GM12878 (cell line): ENCODE results near the gene DMD. TPM values are rescaled to one million over a fixed set of nuclear protein-coding genes. Genes with fewer than 3 reads are reported as not detected.

Experiments
- ATAC-seq: fragments of 200-7000 bp; cut with Tn5 transposase; 3 replicates; pipeline ENCODE4 v1.9.1; 2020; ENCODE audit warnings: mild to moderate bottlenecking, moderate library complexity
- BruUV-seq: library from RNA; stranded (reverse); fragments of 400-500 nt; replicated peaks from 2 replicates; lab custom pipeline; 2021; lab: Mats Ljungman, UMichigan
- CTCF ChIA-PET: fragments of 300-600 bp; sonication (Branson Sonifier 250); formaldehyde crosslinking; extraction: SDS; loops from one replicate; lab custom pipeline; 2021; ENCODE audit warnings: inconsistent platforms; lab: Yijun Ruan, JAX
- POLR2A ChIA-PET: fragments of 350-600 bp; formaldehyde crosslinking; extraction: SDS; loops from one replicate; lab custom pipeline; 2021; ENCODE audit warnings: inconsistent platforms; lab: Charles Lee
- RAD21 ChIA-PET: fragments of 300-600 bp; sonication (Branson Sonifier 250); formaldehyde crosslinking; loops from one replicate; lab custom pipeline; 2023; ENCODE audit warnings: antibody characterized with exemption; ENCODE audit not compliant: unreplicated experiment; lab: Charles Lee
- SMC1A ChIA-PET: fragments of 300-600 bp; sonication (Branson Sonifier 250); formaldehyde crosslinking; loops from one replicate; lab custom pipeline; 2023; ENCODE audit not compliant: unreplicated experiment, uncharacterized antibody; lab: Charles Lee
- DNase-seq: peaks from one replicate; pipeline ENCODE4 v3.0.0-alpha.2; 2011; ENCODE audit warnings: low read depth, low spot score
- FAIRE-seq: peaks from 3 replicates; lab custom pipeline; 2011; peaks lifted over from hg19 to GRCh38; lab: Jason Lieb, UNC
- H2AFZ ChIP-seq: 2 replicates; pipeline ENCODE4 v1.6.0; 2011; ENCODE audit warnings: low read depth, low read length, control low read depth; ENCODE audit not compliant: control insufficient read depth
- H3K27ac ChIP-seq: 2 replicates; pipeline ENCODE4 v1.5.1; 2011; ENCODE audit warnings: control low read depth; ENCODE audit not compliant: control insufficient read depth, insufficient read depth
- H3K27me3 ChIP-seq, 2 experiments: replicated peaks in 1 of 2; 2 replicates each; pipeline versions ENCODE4 v1.6.0 to v1.6.1; 2011; ENCODE audit warnings: low read length in 1 of 2; ENCODE audit not compliant: control insufficient read depth in 2 of 2, insufficient read depth in 2 of 2
- H3K36me3 ChIP-seq, 2 experiments: 2 replicates each; pipeline ENCODE4 v1.5.1; 2011; ENCODE audit warnings: low read length in 1 of 2; ENCODE audit not compliant: control insufficient read depth in 2 of 2, insufficient read depth in 2 of 2
- H3K4me1 ChIP-seq: 2 replicates; pipeline ENCODE4 v1.6.1; 2011; ENCODE audit warnings: mild to moderate bottlenecking, low read length, moderate library complexity, mixed read lengths; ENCODE audit not compliant: control insufficient read depth, insufficient read depth
- H3K4me2 ChIP-seq: 2 replicates; pipeline ENCODE4 v1.6.0; 2011; ENCODE audit warnings: control low read depth; ENCODE audit not compliant: control insufficient read depth, insufficient read depth
- H3K4me3 ChIP-seq: fragments of 200-600 bp; sonication (generic); 2 replicates; pipeline ENCODE4 v1.5.1; 2016
- H3K79me2 ChIP-seq: 2 replicates; pipeline ENCODE4 v1.6.0; 2011; ENCODE audit warnings: low read length; ENCODE audit not compliant: control insufficient read depth, insufficient read depth
- H3K9ac ChIP-seq: 2 replicates; pipeline ENCODE4 v1.8.0; 2011; ENCODE audit warnings: low read length, control low read depth, mixed read lengths; ENCODE audit not compliant: control insufficient read depth, insufficient read depth
- H3K9me3 ChIP-seq: replicated peaks from 3 replicates; pipeline ENCODE4 v1.5.1; 2011; ENCODE audit warnings: mild to moderate bottlenecking, low read length; ENCODE audit not compliant: control insufficient read depth, insufficient read depth
- H4K20me1 ChIP-seq: 2 replicates; pipeline ENCODE4 v1.6.0; 2011; ENCODE audit not compliant: control insufficient read depth, insufficient read depth
- ATF3 ChIP-seq: IDR thresholded peaks from 2 replicates; pipeline ENCODE4 v1.6.1; 2011; ENCODE audit warnings: low read depth, mild to moderate bottlenecking, low read length, moderate library complexity, borderline replicate concordance; ENCODE audit errors: extremely low read depth
- BCLAF1 ChIP-seq: fragments of 450-650 bp; IDR thresholded peaks from 2 replicates; pipeline ENCODE4 v1.6.1; 2017; ENCODE audit warnings: antibody characterized with exemption, mild to moderate bottlenecking, moderate library complexity
- BHLHE40 ChIP-seq, 2 experiments: fragments of 450-650 bp in 1 of 2; IDR thresholded peaks; 2 replicates each; pipeline ENCODE4 v1.6.1; 2011 to 2017; ENCODE audit warnings: low read depth in 2 of 2, borderline replicate concordance in 1 of 2, improper control_type of control experiment in 1 of 2, low read length in 1 of 2, mild to moderate bottlenecking in 1 of 2
- E2F4 ChIP-seq: IDR thresholded peaks from 2 replicates; pipeline ENCODE4 v1.6.1; 2012; ENCODE audit warnings: low read depth, low read length, improper control_type of control experiment
- EED ChIP-seq: sonication (generic); IDR thresholded peaks from 2 replicates; pipeline ENCODE4 v1.6.1; 2016; ENCODE audit warnings: antibody characterized with exemption, low read depth
- HDAC6 ChIP-seq: fragments of 200-600 bp; sonication (generic); IDR thresholded peaks from one replicate; pipeline ENCODE4 v1.8.0; 2017; ENCODE audit warnings: antibody characterized with exemption; ENCODE audit not compliant: unreplicated experiment
- IKZF2 ChIP-seq, 2 experiments: fragments of 450-650 bp; IDR thresholded peaks; 2 replicates each; pipeline ENCODE4 v1.6.1; 2017; ENCODE audit warnings: mild to moderate bottlenecking in 2 of 2, moderate library complexity in 2 of 2
- IRF4 ChIP-seq: IDR thresholded peaks from 2 replicates; pipeline ENCODE4 v1.6.1; 2011; ENCODE audit warnings: low read depth, low read length
- KDM1A ChIP-seq: fragments of 200-600 bp; sonication (generic); IDR thresholded peaks from 2 replicates; pipeline ENCODE4 v1.6.1; 2016; ENCODE audit warnings: borderline replicate concordance
- KLF5 ChIP-seq: fragments of 450-650 bp; IDR thresholded peaks from 2 replicates; pipeline ENCODE4 v1.6.1; 2014; ENCODE audit warnings: mild to moderate bottlenecking; ENCODE audit not compliant: partially characterized antibody
- NFXL1 ChIP-seq: fragments of 450-650 bp; IDR thresholded peaks from 2 replicates; pipeline ENCODE4 v1.6.1; 2017; ENCODE audit warnings: antibody characterized with exemption, mild to moderate bottlenecking, borderline replicate concordance
- RELB ChIP-seq: fragments of 450-650 bp; IDR thresholded peaks from 2 replicates; pipeline ENCODE4 v1.6.1; 2017; ENCODE audit warnings: low read depth, mild to moderate bottlenecking, moderate library complexity
- REST ChIP-seq: IDR thresholded peaks from 2 replicates; pipeline ENCODE4 v1.6.1; 2012; ENCODE audit warnings: mild to moderate bottlenecking, low read depth, low read length
- SMAD1 ChIP-seq: fragments of 450-650 bp; IDR thresholded peaks from 2 replicates; pipeline ENCODE4 v1.6.1; 2018; ENCODE audit warnings: mild to moderate bottlenecking, low read depth; ENCODE audit not compliant: partially characterized antibody
- SRF ChIP-seq, 2 experiments: IDR thresholded peaks; 2 replicates each; pipeline ENCODE4 v1.6.1; 2011; ENCODE audit warnings: low read depth in 2 of 2, low read length in 2 of 2, mild to moderate bottlenecking in 1 of 2, moderate library complexity in 1 of 2
- TARDBP ChIP-seq: IDR thresholded peaks from 2 replicates; pipeline ENCODE4 v1.6.1; 2016; ENCODE audit warnings: borderline replicate concordance
- WGBS: methylation state at CpG from one replicate; pipeline ENCODE4 v1.1.6; 2016; ENCODE audit warnings: low lambda C conversion rate; ENCODE audit not compliant: insufficient replicate concordance, insufficient coverage; ENCODE audit errors: missing lambda C conversion rate; 5-methylcytosine and 5-hydroxymethylcytosine counted together
- in situ Hi-C: fragments of 300-500 bp; cut with MboI; formaldehyde crosslinking; loops from 9 replicates; pipeline ENCODE4 v1.14.3; 2018; ENCODE audit warnings: mixed read lengths
- intact Hi-C: fragments of 100-400 bp; cut with micrococcal nuclease; formaldehyde crosslinking; loops from one replicate; pipeline ENCODE4 v1.14.2; 2022; ENCODE audit not compliant: unreplicated experiment
- polyA plus RNA-seq, 11 experiments: library from polyadenylated mRNA; depleted of rRNA in 4 of 11; unstranded in 6 of 11; stranded (reverse) in 5 of 11; fragments of >200 nt; fragmentation: Nextera tagmentation in 4 of 11; fragmentation: Illumina TruSeq in 1 of 11; extraction: Ambion mirVana in 4 of 11; extraction: Trizol in 1 of 11; gene quantifications; 1 replicate in 1 of 11; 2 replicates in 10 of 11; pipeline versions ENCODE4 v1.2.1 to v1.2.3, GENCODE V29; 2011 to 2016; ENCODE audit warnings: inconsistent platforms in 2 of 11, missing spikeins in 2 of 11, low read depth in 1 of 11
- total RNA-seq, 4 experiments: library from RNA; depleted of rRNA in 3 of 4; stranded (reverse); fragments of >200 nt in 3 of 4; fragmentation: Illumina TruSeq in 1 of 4; extraction: Trizol in 1 of 4; gene quantifications; 2 replicates each; pipeline versions ENCODE4 v1.2.1 to v1.2.3, GENCODE V29; 2013 to 2021

The DMD gene
- total and polyA plus RNA-seq, 10 of the 15 experiments (the other 5 are each of a cell fraction or from before 2014, with no cell fraction given) = 1.4 to 24.3 (median 4.3) TPM

GRCh38 chrX:32455704-32456103 is 755.6 kb downstream of the DMD start:
- in situ Hi-C loops = no loop called here
- no peak for TF ChIP-seq NFXL1
- no peak for TF ChIP-seq KDM1A
- TF ChIP-seq BCLAF1 = no peak
- TF ChIP-seq SRF (IDR thresholded peaks at IDR 0.05; ENCODE audit: low read depth in 2 of 2, low read length in 2 of 2) = no peak
- no peak for TF ChIP-seq E2F4
- no peak for TF ChIP-seq RELB
- TF ChIP-seq HDAC6 = no peak
- no peak for TF ChIP-seq BHLHE40 (IDR thresholded peaks at IDR 0.05; ENCODE audit: borderline replicate concordance in 1 of 2, low read depth in 2 of 2, low read length in 1 of 2)
- no peak for TF ChIP-seq REST
- no peak for TF ChIP-seq TARDBP
- no peak for TF ChIP-seq IKZF2 (IDR thresholded peaks at IDR 0.05)
- no peak for TF ChIP-seq EED
- no peak for TF ChIP-seq ATF3
- no peak for TF ChIP-seq KLF5
- TF ChIP-seq IRF4 = no peak
- TF ChIP-seq SMAD1 = no peak

More at GRCh38 chrX:32455704-32456103, 755.6 kb downstream of the DMD start:
- WGBS = 81% methylated on average over 2 of the region's 2 CpGs
- ChIA-PET POLR2A (no interaction called here), CTCF (no interaction called here), RAD21 (no interaction called here), SMC1A (no interaction called here)
- no peak for DNase-seq
- peaks cover 0 to 2% of the 10 kb centered on the region in 2 experiments; a peak in 1 of 4 replicates for H3K27me3 ChIP-seq
- no peak for ATAC-seq
- BruUV-seq = no TSS peak
- H3K4me3 ChIP-seq = no peak overlapping the region
- no peak overlapping the region for H2AFZ ChIP-seq
- no peaks in the 10 kb centered on the region for H3K9me3 ChIP-seq
- H3K36me3 ChIP-seq = no peaks in the 10 kb centered on the region
- H3K4me2 ChIP-seq = no peak overlapping the region
- intact Hi-C loops = no loop called here
- H4K20me1 ChIP-seq = no peaks in the 10 kb centered on the region
- no peak overlapping the region for H3K9ac ChIP-seq
- FAIRE-seq = no peak
- H3K27ac ChIP-seq = no peak overlapping the region
- H3K4me1 ChIP-seq = no peaks in the 10 kb centered on the region
- no peaks in the 10 kb centered on the region for H3K79me2 ChIP-seq
